VCaP (cell line): ENCODE results near the gene CNN1.

Experiments
- H3K27ac ChIP-seq: fragments of 450-650 bp; 2 replicates; pipeline ENCODE4 v1.5.1; 2017
- CTCF ChIP-seq: fragments of 450-650 bp; conservative IDR thresholded peaks from 2 replicates; pipeline ENCODE4 v1.5.1; 2017; ENCODE audit warnings: mild to moderate bottlenecking, moderate library complexity

The CNN1 gene

GRCh38 chr19:11538232-11539036 lies at the start of gene CNN1:
TSS of gene CNN1 (plus strand) at chr19:11538851. CDS start at chr19:11538928, 77 bp downstream.
- TF ChIP-seq CTCF = no peak
- H3K27ac ChIP-seq = no peak within 1 kb of the TSS

- H3K27ac ChIP-seq = no peak overlapping the region
- no peak for TF ChIP-seq CTCF
Observed at GRCh38 chr19:11489378-11489777, 49.3 kb upstream of the CNN1 start.

GRCh38 chr19:11494634-11495285 lies 43.9 kb upstream of the CNN1 start:
- no peak overlapping the region for H3K27ac ChIP-seq
- TF ChIP-seq CTCF = no peak

GRCh38 chr19:11495481-11495880 lies 43.2 kb upstream of the CNN1 start:
- no peak for TF ChIP-seq CTCF
- H3K27ac ChIP-seq = no peak overlapping the region

GRCh38 chr19:11495885-11496284 lies 42.8 kb upstream of the CNN1 start:
- no peak for TF ChIP-seq CTCF
- H3K27ac ChIP-seq = no peak overlapping the region

- peak; percentile 79 for TF ChIP-seq CTCF
- no peak overlapping the region for H3K27ac ChIP-seq
Observed at GRCh38 chr19:11496391-11497163, 42.1 kb upstream of the CNN1 start.

GRCh38 chr19:11499220-11499726 lies 39.4 kb upstream of the CNN1 start:
- H3K27ac ChIP-seq = no peak overlapping the region
- no peak for TF ChIP-seq CTCF
